GM11168 (cell line): Measurements from ENCODE around the gene CYTH3.

Experiments used
- in situ Hi-C: fragments of 300-500 bp; cut with MboI; formaldehyde crosslinking; loops from one replicate; pipeline ENCODE4 v1.12.0; 2022; ENCODE audit warnings: low sequenced_read_pairs; ENCODE audit not compliant: unreplicated experiment

Gene CYTH3

GRCh38 chr7:6259257-6259656, 13.2 kb downstream of the CYTH3 start:
- in situ Hi-C loops: no loop called here

- in situ Hi-C loops: no loop called here
These were observed 13.8 kb downstream of the CYTH3 start for GRCh38 chr7:6258440-6259182.

GRCh38 chr7:6257675-6258074, 14.7 kb downstream of the CYTH3 start:
- in situ Hi-C loops: no loop called here

GRCh38 chr7:6256677-6257535, 15.5 kb downstream of the CYTH3 start:
- in situ Hi-C loops: no loop called here

- in situ Hi-C loops: no loop called here
These were observed 16.3 kb downstream of the CYTH3 start for GRCh38 chr7:6256109-6256483.

GRCh38 chr7:6254866-6255265, 17.6 kb downstream of the CYTH3 start:
- in situ Hi-C loops: no loop called here

GRCh38 chr7:6252748-6253147, 19.7 kb downstream of the CYTH3 start:
- in situ Hi-C loops: no loop called here

- in situ Hi-C loops: no loop called here
These were observed 20.1 kb downstream of the CYTH3 start for GRCh38 chr7:6252341-6252746.

- in situ Hi-C loops: no loop called here
These were observed 20.8 kb downstream of the CYTH3 start for GRCh38 chr7:6251653-6252052.

- in situ Hi-C loops: no loop called here
These were observed 22.0 kb downstream of the CYTH3 start for GRCh38 chr7:6250364-6250833.

- in situ Hi-C loops: no loop called here
These were observed 23.4 kb downstream of the CYTH3 start for GRCh38 chr7:6249043-6249442.

- in situ Hi-C loops: no loop called here
These were observed 23.8 kb downstream of the CYTH3 start for GRCh38 chr7:6248581-6248980.

GRCh38 chr7:6246251-6246917, 26.0 kb downstream of the CYTH3 start:
- in situ Hi-C loops: no loop called here

- in situ Hi-C loops: no loop called here
These were observed 28.4 kb downstream of the CYTH3 start for GRCh38 chr7:6244021-6244420.

GRCh38 chr7:6243168-6243567, 29.3 kb downstream of the CYTH3 start:
- in situ Hi-C loops: no loop called here

GRCh38 chr7:6242561-6242960, 29.9 kb downstream of the CYTH3 start:
- in situ Hi-C loops: no loop called here

GRCh38 chr7:6241607-6241973, 30.8 kb downstream of the CYTH3 start:
- in situ Hi-C loops: no loop called here

- in situ Hi-C loops: no loop called here
These were observed 34.0 kb downstream of the CYTH3 start for GRCh38 chr7:6238309-6238925.

- in situ Hi-C loops: no loop called here
These were observed 34.7 kb downstream of the CYTH3 start for GRCh38 chr7:6237730-6238129.

GRCh38 chr7:6237011-6237410, 35.4 kb downstream of the CYTH3 start:
- in situ Hi-C loops: no loop called here
